ENCODE results near the gene DAGLA. TPM values are rescaled to one million over a fixed set of nuclear protein-coding genes. Genes with fewer than 3 reads are reported as not detected.
"Not testable (repeated sequence)": the region's sequence is repeated elsewhere in the genome, so short reads cannot be mapped to it uniquely, and the experiment has no call there.

DAGLA gene
- total RNA-seq, 2 donors from 2014 or later, result 1.8 to 2.4 TPM

GRCh38 chr11:61659413-61660196 lies 20.6 kb upstream of the DAGLA start:
- no peak for DNase-seq (ENCODE audit: low spot score)
- intact Hi-C loops (cut with DNase I), result no loop called here

DNA sequence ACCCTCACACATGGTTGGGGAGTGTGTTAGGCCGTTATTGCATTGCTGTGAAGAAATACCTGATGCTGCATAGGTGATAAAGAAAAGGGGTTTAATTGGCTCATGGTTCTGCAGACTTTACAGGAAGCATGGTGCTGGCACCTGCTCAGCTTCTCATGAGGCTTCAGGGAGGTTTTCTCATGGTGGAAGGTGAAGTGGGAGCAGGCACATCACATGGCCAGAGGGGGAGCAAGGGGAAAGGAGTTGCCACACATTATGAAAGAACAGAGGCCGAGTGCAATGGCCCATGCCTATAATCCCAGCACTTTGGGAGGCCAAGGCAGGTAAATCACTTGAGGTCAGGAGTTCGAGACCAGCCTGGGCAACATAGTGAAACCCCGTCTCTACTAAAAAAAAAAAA lies 19.2 kb upstream of the DAGLA start:
- intact Hi-C loops (cut with DNase I); DNase-seq (ENCODE audit: low spot score): not testable (repeated sequence)

- intact Hi-C loops (cut with DNase I), result no loop called here
- no peak for DNase-seq (ENCODE audit: low spot score)
Measured at GRCh38 chr11:61666684-61667297, 13.4 kb upstream of the DAGLA start.

DNA sequence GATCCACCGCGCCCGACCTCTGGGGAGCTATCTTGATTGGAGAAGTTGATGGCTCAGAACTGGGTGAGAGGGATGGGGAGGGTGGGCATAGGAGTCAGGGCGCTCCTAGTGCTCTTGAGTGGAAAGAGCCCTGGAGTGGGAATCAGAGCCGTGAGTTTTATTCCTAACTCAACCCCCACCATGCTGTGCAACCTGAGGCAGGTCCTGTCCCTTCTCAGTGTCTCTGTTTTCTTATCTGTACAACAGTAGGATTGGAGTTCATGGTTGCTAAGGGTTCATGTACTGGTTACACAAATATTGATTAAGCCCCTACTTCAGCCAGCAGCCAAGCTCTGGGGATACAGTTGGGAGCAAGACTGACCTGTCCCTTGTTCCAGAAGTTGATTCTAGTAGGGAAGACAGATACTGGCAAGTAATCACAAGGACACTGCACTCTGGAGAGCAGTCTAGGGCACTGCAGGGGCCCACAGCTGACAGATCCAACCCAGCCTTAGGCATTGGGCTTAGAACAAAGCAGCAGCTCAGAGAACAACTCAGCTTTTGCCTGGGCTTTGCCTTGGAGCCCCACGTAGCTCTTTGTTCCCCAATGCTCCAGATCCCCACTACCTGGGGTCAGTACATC lies 12.4 kb upstream of the DAGLA start:
- no peak for DNase-seq (ENCODE audit: low spot score)
- intact Hi-C loops (cut with DNase I), result no loop called here

GRCh38 chr11:61669417-61669816 lies 10.8 kb upstream of the DAGLA start:
- intact Hi-C loops (cut with DNase I), result no loop called here
- DNase-seq (ENCODE audit: low spot score), result no peak

GRCh38 chr11:61670626-61671025 lies 9.6 kb upstream of the DAGLA start:
- intact Hi-C loops (cut with DNase I), result no loop called here
- no peak for DNase-seq (ENCODE audit: low spot score)

DNA sequence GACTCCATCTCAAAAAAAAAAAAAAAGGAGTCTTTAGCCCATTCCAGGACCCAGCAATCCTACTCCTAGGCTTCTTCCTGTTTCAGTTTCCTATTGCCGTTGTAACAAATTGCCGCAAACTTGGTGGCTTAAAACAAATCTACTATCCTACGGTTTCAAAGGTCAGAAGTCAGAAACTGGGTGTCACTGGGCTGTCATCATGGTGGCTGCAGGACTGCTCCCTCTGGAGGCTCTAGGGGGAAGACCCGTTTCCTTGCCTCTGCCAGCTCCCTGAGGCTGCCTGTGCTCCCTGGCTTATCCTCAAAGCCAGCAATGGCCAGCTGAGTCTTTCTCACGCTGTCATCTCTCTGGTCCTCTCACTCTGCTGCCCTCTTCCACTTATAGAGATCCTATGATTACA lies 8.7 kb upstream of the DAGLA start:
- intact Hi-C loops (cut with DNase I), result no loop called here
- no peak for DNase-seq (ENCODE audit: low spot score)

- intact Hi-C loops (cut with DNase I); DNase-seq (ENCODE audit: low spot score): not testable (repeated sequence)
Measured at GRCh38 chr11:61673946-61674467, 6.2 kb upstream of the DAGLA start.

DNA sequence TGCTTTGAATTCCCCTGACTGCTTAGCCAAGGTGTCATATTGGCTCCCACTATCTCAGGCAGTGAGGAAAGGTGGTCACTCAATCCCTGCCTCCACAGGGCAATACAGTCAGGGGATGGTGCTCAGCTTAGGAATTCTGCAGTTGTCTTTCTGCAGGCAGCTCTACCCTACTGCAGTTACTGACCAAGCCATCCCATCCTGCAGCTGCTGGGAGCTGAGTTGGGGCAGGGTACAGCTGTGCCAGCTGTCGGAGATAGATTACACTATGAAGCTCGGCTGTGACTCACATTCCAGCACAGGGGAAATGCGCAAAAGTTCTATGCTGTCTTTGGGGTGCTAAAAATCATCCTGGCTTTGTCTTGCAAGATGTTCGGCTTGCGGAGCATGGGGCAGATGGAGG lies 4.4 kb upstream of the DAGLA start:
- no peak for DNase-seq (ENCODE audit: low spot score)
- intact Hi-C loops (cut with DNase I), result no loop called here

DNA sequence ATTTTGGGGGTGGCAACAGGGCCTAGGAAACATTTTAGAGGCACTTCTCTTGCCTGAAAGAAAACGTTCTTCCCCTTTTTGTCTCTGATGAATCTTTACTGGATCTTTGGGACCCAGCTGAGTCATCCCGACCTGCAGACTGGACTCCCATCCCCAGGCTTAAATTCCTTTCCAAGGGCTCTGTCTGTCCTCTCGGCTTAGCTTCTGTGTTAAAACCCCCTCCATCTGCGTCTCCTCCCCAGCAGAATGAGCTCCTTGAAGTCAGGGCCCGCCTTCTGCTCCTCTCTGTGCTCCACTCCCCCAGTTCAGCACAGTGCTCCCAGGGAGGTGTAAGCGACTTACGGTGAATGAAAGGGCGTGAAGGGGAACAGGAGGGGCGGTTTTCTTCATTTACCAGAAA lies 895 bp upstream of the DAGLA start:
- intact Hi-C loops (cut with DNase I), result loop anchor here in 1 of 2 donors (2.0 kb wide), 1 partner anchor 54 kb away; no protein-coding TSS in a partner anchor
- peak; percentile 72 for DNase-seq (ENCODE audit: low spot score)

DNA sequence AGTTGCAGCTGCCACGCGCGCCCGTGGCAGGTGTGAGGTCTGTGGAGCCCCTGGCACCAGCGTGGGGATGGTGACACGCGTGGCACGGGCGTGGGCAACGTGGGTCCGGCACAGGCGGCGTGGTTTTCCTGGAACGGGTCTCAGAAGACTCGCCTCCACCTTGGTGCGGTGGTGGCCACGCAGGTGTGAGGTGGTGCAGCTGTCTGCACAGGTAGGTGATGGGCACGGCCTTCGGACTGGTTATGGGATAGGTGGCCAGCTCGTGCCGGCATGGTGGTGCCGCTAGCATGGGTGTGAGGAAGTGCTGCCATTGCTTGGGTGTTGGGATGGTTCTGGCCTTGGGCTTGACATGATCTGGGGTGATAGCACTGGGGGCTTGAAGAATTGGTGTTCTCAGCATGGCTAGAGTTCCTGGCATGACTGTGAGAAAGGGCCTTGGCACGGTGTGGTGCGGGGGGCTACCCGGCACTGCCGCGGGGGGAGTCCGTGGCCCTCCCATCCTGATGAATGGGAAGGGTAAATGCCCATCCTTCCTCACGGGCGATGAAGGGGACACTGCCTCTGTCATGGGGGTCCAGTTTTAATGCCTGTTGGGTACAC lies 531 bp downstream of the DAGLA start:
- intact Hi-C loops (cut with DNase I), result no loop called here

GRCh38 chr11:61682093-61682732 lies 2.0 kb downstream of the DAGLA start:
- peak; percentile 83 for DNase-seq (ENCODE audit: low spot score)
- intact Hi-C loops (cut with DNase I), result loop anchor here in 1 of 2 donors (2.0 kb wide), 2 partner anchors 43 to 51 kb away; no protein-coding TSS in a partner anchor

More for the DNA sequence above, 531 bp downstream of the DAGLA start:
- DNase-seq (ENCODE audit: low spot score), result peak; percentile 78

DNA sequence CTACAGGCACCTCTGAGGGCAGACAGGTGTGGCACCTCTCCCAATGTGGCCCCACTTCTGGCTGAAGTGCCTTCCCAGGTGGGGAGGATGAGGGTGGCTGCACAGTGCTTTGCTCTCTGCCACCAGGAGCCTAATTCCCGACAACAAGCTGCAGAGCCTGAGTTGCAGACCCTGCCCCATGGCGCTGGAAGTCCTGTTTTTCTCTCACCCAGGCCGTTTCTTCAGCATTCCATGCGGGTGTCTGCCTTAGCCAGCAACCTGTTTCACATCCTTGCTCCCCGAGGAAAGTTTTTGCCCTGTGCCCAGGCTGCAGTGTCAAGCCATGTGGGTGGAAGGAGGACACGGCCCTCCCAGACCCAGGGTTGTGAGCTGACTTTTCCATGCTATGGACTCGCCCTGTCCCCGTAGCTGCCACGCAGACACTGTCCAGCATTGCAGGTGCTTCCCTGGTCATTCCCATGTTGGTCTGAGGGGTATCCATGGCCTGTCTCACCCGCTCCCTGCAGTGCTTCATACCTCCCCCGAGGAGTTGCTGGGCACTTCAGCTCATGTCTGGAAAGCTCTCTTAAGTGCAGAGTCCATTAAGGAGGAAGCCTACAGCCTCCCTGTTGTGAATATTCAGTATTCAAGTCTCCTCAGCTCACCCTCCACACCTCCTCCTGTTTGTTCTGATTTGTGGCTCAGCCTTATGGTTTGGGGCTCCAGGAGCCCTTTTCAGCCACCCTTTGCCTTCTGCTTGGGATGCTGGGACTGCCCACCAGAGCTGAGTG lies 2.9 kb downstream of the DAGLA start:
- intact Hi-C loops (cut with DNase I), result loop anchor here in 1 of 2 donors (2.0 kb wide), 2 partner anchors 42 to 50 kb away; no protein-coding TSS in a partner anchor
- DNase-seq (ENCODE audit: low spot score), result peak; percentile 47

- no peak for DNase-seq (ENCODE audit: low spot score)
- intact Hi-C loops (cut with DNase I), result loop anchor here in 1 of 2 donors (2.0 kb wide), 2 partner anchors 41 to 49 kb away; no protein-coding TSS in a partner anchor
Measured at GRCh38 chr11:61683961-61684869, 4.0 kb downstream of the DAGLA start.

- DNase-seq (ENCODE audit: low spot score), result no peak
Measured at GRCh38 chr11:61684870-61685616, 4.9 kb downstream of the DAGLA start.

GRCh38 chr11:61685617-61685967 lies 5.4 kb downstream of the DAGLA start:
- DNase-seq (ENCODE audit: low spot score), result no peak
- intact Hi-C loops (cut with DNase I), result no loop called here

More at GRCh38 chr11:61684870-61685616, 4.9 kb downstream of the DAGLA start:
- intact Hi-C loops (cut with DNase I), result no loop called here

DNA sequence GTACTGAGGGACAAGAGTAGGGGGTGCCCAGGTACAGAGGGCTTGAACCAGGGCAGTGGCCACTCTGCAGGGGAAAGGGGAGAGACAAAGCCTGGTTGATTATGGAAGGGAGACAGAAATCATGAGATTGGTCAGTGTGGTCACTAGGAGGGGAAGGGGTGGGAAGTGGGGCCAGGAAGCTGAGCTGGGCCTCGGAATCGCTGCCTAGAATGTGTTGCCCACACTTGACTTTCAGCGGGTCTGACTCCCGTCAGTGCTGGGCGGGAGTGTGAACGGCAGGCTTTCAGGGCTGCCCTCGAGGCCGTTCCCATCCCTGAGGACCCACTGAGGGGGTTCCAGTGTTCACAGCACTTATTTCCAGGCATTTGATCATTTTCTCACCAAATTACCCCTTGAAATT lies 5.9 kb downstream of the DAGLA start:
- no peak for DNase-seq (ENCODE audit: low spot score)
- intact Hi-C loops (cut with DNase I), result no loop called here

Data from posterior vena cava (tissue), 2 donors.